CD14-positive monocyte (primary cell): ENCODE data around the gene TMEM185B. TPM values are rescaled to one million over a fixed set of nuclear protein-coding genes. Genes with fewer than 3 reads are reported as not detected.

Experiments
- DNase-seq, 3 donors: peaks; one replicate each; pipeline ENCODE4 v3.0.0-alpha.2; 2011 to 2022
- H2AFZ ChIP-seq: 2 replicates; pipeline ENCODE4 v1.6.0; 2012; ENCODE audit warnings: mild to moderate bottlenecking, low read depth, low read length, inconsistent platforms; ENCODE audit not compliant: insufficient read depth, poor library complexity, severe bottlenecking
- H3K27ac ChIP-seq, 2 donors: 1 replicate in 1 of 2; 2 replicates in 1 of 2; pipeline ENCODE4 v1.5.1; 2012 to 2013; ENCODE audit warnings: low read length in 2 of 2, control low read depth in 1 of 2, inconsistent platforms in 1 of 2, low read depth in 1 of 2, mild to moderate bottlenecking in 1 of 2
- H3K27me3 ChIP-seq, 2 donors: one replicate each; pipeline versions ENCODE4 v1.6.0 to v1.6.1; 2011 to 2013; ENCODE audit warnings: low read length in 2 of 2; ENCODE audit not compliant: control insufficient read depth in 2 of 2, insufficient read depth in 2 of 2
- H3K36me3 ChIP-seq, 2 donors: replicated peaks in 1 of 2; 1 replicate in 1 of 2; 2 replicates in 1 of 2; pipeline versions ENCODE4 v1.5.1 to v1.6.1; 2012 to 2013; ENCODE audit warnings: low read length in 2 of 2, control low read depth in 1 of 2, inconsistent platforms in 1 of 2, mild to moderate bottlenecking in 1 of 2; ENCODE audit not compliant: insufficient read depth in 2 of 2, control insufficient read depth in 1 of 2
- H3K4me1 ChIP-seq, 2 donors: 1 replicate in 1 of 2; 2 replicates in 1 of 2; pipeline versions ENCODE4 v1.5.1 to v1.6.1; 2012 to 2013; ENCODE audit warnings: low read length in 2 of 2, control low read depth in 1 of 2, inconsistent platforms in 1 of 2, mild to moderate bottlenecking in 1 of 2, moderate library complexity in 1 of 2; ENCODE audit not compliant: insufficient read depth in 2 of 2, control insufficient read depth in 1 of 2
- H3K4me2 ChIP-seq: replicated peaks from 2 replicates; pipeline ENCODE3; 2012; ENCODE audit warnings: low read length, moderate library complexity, mild to moderate bottlenecking; ENCODE audit not compliant: poor library complexity, severe bottlenecking; ENCODE audit errors: extremely low read depth
- H3K4me3 ChIP-seq, 3 experiments: fragments of 200-600 bp in 1 of 3; sonication (generic) in 1 of 3; replicated peaks in 1 of 3; 1 replicate in 2 of 3; 2 replicates in 1 of 3; pipeline ENCODE4 v1.5.1; 2011 to 2013; ENCODE audit warnings: low read length in 3 of 3, mild to moderate bottlenecking in 3 of 3, control low read depth in 2 of 3, low read depth in 2 of 3, inconsistent platforms in 1 of 3, moderate library complexity in 1 of 3
- H3K79me2 ChIP-seq: 2 replicates; pipeline ENCODE4 v1.6.0; 2012; ENCODE audit warnings: mild to moderate bottlenecking, control low read depth, inconsistent platforms, low read length, moderate library complexity; ENCODE audit not compliant: insufficient read depth
- H3K9ac ChIP-seq: 2 replicates; pipeline ENCODE4 v1.6.0; 2017; ENCODE audit warnings: low read length, mild to moderate bottlenecking; ENCODE audit not compliant: insufficient read depth, poor library complexity, severe bottlenecking
- H3K9me3 ChIP-seq, 2 donors: replicated peaks in 1 of 2; 1 replicate in 1 of 2; 2 replicates in 1 of 2; pipeline versions ENCODE4 v1.5.1 to v1.6.1; 2012 to 2013; ENCODE audit warnings: low read length in 2 of 2, control low read depth in 1 of 2; ENCODE audit not compliant: control insufficient read depth in 1 of 2, insufficient read depth in 1 of 2
- H4K20me1 ChIP-seq: 2 replicates; pipeline ENCODE4 v1.6.0; 2012; ENCODE audit warnings: mild to moderate bottlenecking, low read length, control low read depth, moderate library complexity; ENCODE audit not compliant: insufficient read depth
- H3K27ac Mint-ChIP-seq, 7 donors: one replicate each; pipeline ENCODE4 v1.8.0; 2020; ENCODE audit warnings: mild to moderate bottlenecking in 7 of 7, mixed read lengths in 7 of 7, moderate library complexity in 6 of 7, inconsistent platforms in 2 of 7
- H3K27me3 Mint-ChIP-seq, 3 donors: one replicate each; pipeline ENCODE4 v1.8.0; 2021 to 2022; ENCODE audit warnings: low read depth in 3 of 3, mild to moderate bottlenecking in 3 of 3, mixed read lengths in 3 of 3, moderate library complexity in 3 of 3, inconsistent platforms in 1 of 3
- H3K36me3 Mint-ChIP-seq, 2 donors: one replicate each; pipeline ENCODE4 v1.8.0; 2020; ENCODE audit warnings: mixed read lengths in 2 of 2, inconsistent platforms in 1 of 2, mild to moderate bottlenecking in 1 of 2
- H3K4me1 Mint-ChIP-seq: one replicate; pipeline ENCODE4 v1.8.0; 2020; ENCODE audit warnings: mild to moderate bottlenecking, mixed read lengths
- H3K4me3 Mint-ChIP-seq, 2 donors: one replicate each; pipeline ENCODE4 v1.8.0; 2020; ENCODE audit warnings: mild to moderate bottlenecking in 2 of 2, mixed read lengths in 2 of 2, moderate library complexity in 1 of 2
- H3K9me3 Mint-ChIP-seq, 7 donors: one replicate each; pipeline ENCODE4 v1.8.0; 2020 to 2022; ENCODE audit warnings: mixed read lengths in 7 of 7, mild to moderate bottlenecking in 6 of 7, moderate library complexity in 6 of 7, inconsistent platforms in 2 of 7
- WGBS: methylation state at CpG from one replicate; pipeline ENCODE4 v1.1.5; 2013; ENCODE audit warnings: missing lambda C conversion rate; ENCODE audit not compliant: insufficient coverage; 5-methylcytosine and 5-hydroxymethylcytosine counted together
- intact Hi-C, 2 donors: fragments of 100-400 bp; cut with micrococcal nuclease; formaldehyde crosslinking; loops; one replicate each; pipeline versions ENCODE4 v1.15.0 to v1.15.1; 2023
- polyA plus RNA-seq, 3 donors: library from polyadenylated mRNA; depleted of rRNA in 1 of 3; unstranded in 2 of 3; stranded (reverse) in 1 of 3; fragments of 300-500 nt in 2 of 3; fragments of >200 nt in 1 of 3; fragmentation: Illumina TruSeq in 2 of 3; gene quantifications; 1 replicate in 2 of 3; 2 replicates in 1 of 3; pipeline ENCODE4 v1.2.3, GENCODE V29; 2012 to 2021
- TF ChIP-seq, protein P1 (sequence below): fragments of 200-600 bp; IDR thresholded peaks from one replicate; pipeline ENCODE4 v1.8.0; 2022; ENCODE audit warnings: antibody characterized with exemption, mild to moderate bottlenecking

Gene TMEM185B
- polyA plus RNA-seq, 3 donors: 9.7 to 20.4 (median 18.1) TPM

DNA sequence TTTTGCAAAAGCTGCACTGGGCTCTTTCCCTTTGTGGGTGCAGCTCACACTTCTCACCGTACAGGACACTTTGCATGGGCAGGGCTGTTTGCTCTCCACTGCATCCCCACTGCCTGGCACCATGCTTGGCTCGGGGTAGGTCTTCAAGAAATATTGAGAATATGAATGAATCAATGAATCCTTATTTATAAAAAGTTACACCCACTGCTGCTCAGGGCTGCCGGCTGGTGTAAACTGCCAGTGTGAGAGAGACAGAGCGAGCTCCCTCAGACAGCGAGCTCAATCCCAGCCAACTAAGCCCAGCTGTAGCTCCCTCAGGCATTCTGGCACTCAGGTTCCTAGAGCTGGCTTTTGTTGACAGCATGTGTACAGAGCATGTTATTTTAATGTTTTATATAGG is 3.4 kb downstream of the TMEM185B start:
- Histone ChIP-seq H2AFZ (no peak overlapping the region), H3K27ac (no peak overlapping the region), H3K36me3 (peaks cover 5% of the 10 kb centered on the region in 2 donors), H3K9me3 (peaks cover 17 to 31% of the 10 kb centered on the region in 2 donors), H4K20me1 (peaks cover 8% of the 10 kb centered on the region), H3K27me3 (peaks cover 0 to 5% of the 10 kb centered on the region in 2 donors), H3K4me3 (no peak overlapping the region), H3K4me1 (peaks cover 13 to 30% of the 10 kb centered on the region in 2 donors), H3K79me2 (peaks cover 15% of the 10 kb centered on the region), H3K4me2 (no peak overlapping the region), H3K9ac (no peak overlapping the region)
- Mint-ChIP-seq H3K27me3 (peaks cover 8 to 14% (median 12%) of the 10 kb centered on the region in 3 donors), H3K9me3 (peaks cover 14 to 39% (median 27%) of the 10 kb centered on the region in 7 donors), H3K27ac (no peak overlapping the region), H3K4me3 (no peak overlapping the region), H3K36me3 (peaks cover 33 to 40% of the 10 kb centered on the region in 2 donors), H3K4me1 (peaks cover 35% of the 10 kb centered on the region)
- intact Hi-C loops: loop anchor here in 1 of 2 donors (5.0 to 10.0 kb wide), 2 partner anchors 38 to 95 kb away; no protein-coding TSS in a partner anchor
- WGBS: 88% methylated on average over 1 of the region's 5 CpGs
- TF ChIP-seq, protein P1, sequence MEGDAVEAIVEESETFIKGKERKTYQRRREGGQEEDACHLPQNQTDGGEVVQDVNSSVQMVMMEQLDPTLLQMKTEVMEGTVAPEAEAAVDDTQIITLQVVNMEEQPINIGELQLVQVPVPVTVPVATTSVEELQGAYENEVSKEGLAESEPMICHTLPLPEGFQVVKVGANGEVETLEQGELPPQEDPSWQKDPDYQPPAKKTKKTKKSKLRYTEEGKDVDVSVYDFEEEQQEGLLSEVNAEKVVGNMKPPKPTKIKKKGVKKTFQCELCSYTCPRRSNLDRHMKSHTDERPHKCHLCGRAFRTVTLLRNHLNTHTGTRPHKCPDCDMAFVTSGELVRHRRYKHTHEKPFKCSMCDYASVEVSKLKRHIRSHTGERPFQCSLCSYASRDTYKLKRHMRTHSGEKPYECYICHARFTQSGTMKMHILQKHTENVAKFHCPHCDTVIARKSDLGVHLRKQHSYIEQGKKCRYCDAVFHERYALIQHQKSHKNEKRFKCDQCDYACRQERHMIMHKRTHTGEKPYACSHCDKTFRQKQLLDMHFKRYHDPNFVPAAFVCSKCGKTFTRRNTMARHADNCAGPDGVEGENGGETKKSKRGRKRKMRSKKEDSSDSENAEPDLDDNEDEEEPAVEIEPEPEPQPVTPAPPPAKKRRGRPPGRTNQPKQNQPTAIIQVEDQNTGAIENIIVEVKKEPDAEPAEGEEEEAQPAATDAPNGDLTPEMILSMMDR: no peak
- DNase-seq: no peak

DNA sequence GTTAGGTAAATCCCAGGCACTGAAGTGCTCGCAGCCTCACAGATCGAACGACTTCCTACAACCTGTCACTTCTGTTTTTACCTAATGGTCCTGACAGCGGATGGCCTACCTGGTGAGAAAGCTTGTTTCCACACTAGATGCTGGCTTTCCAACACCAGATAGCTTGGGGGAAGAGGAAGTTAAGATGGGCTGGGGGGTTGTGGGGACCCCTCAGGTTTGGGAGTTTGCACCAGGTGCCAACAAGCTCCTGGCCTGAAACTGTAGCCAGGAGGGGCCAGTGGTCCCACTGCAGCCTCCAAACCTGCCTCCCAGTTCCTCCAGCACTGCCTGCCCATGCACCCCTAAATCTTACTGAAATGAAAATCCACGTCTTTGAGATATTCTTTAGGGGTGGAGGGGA is 3.9 kb downstream of the TMEM185B start:
- H3K9ac ChIP-seq: no peak overlapping the region
- no peak overlapping the region for H3K4me3 Mint-ChIP-seq
- H3K9me3 Mint-ChIP-seq: peaks cover 14 to 39% (median 27%) of the 10 kb centered on the region in 7 donors
- H3K27ac Mint-ChIP-seq: no peak overlapping the region
- 100% methylated on average over 1 of the region's 5 CpGs for WGBS
- intact Hi-C loops: loop anchor here in 1 of 2 donors (5.0 kb wide), 1 partner anchor 38 kb away; no protein-coding TSS in a partner anchor
- H3K4me3 ChIP-seq: no peak overlapping the region
- peaks cover 17 to 31% of the 10 kb centered on the region in 2 donors for H3K9me3 ChIP-seq
- H3K79me2 ChIP-seq: peaks cover 15% of the 10 kb centered on the region
- H3K27ac ChIP-seq: no peak overlapping the region
- H4K20me1 ChIP-seq: peaks cover 8% of the 10 kb centered on the region
- peaks cover 13 to 30% of the 10 kb centered on the region in 2 donors for H3K4me1 ChIP-seq
- no peak for DNase-seq
- peaks cover 4 to 9% (median 9%) of the 10 kb centered on the region in 3 donors for H3K27me3 Mint-ChIP-seq
- H2AFZ ChIP-seq: no peak overlapping the region
- peaks cover 5% of the 10 kb centered on the region in 2 donors for H3K36me3 ChIP-seq
- H3K36me3 Mint-ChIP-seq: peaks cover 33 to 38% of the 10 kb centered on the region in 2 donors
- no peak overlapping the region for H3K4me2 ChIP-seq
- TF ChIP-seq, protein P1: no peak
- H3K4me1 Mint-ChIP-seq: peaks cover 34% of the 10 kb centered on the region
- peaks cover 0 to 5% of the 10 kb centered on the region in 2 donors for H3K27me3 ChIP-seq
